ENCODE results near the gene PADI3. TPM values are rescaled to one million over a fixed set of nuclear protein-coding genes. Genes with fewer than 3 reads are reported as not detected.

The PADI3 gene
- total RNA-seq, 1 experiment from 2014 or later, result 2.5 TPM

DNA sequence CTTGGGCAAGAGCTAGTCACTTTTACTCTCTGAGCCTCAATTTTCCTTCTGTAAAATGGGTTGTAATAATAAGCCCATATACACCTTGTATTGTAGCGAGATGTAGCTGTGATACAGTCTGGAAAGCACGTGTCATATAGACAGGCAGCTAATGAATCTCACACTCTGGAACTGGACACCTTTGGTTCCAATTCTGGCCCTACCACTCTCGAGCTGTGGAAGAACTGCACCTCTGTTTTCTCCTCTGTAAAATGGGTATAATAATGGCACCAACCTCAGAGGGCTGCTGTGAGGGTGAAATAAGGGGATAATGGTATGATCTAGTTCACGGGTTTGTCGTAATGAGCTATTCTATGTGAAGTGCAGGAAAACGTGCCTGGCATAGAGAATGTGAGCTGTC, 58.4 kb downstream of the PADI3 start:
- peaks cover 7% of the 10 kb centered on the region for H3K27me3 Mint-ChIP-seq (ENCODE audit: low read depth)
- Histone ChIP-seq H3K23ac (ENCODE audit: insufficient read length, low read depth, low read length) (no peak overlapping the region), H3K9me3 (ENCODE audit: control insufficient read depth, low read depth, low read length) (peaks cover 7% of the 10 kb centered on the region), H3K27me3 (ENCODE audit: insufficient read depth, low read length) (no peaks in the 10 kb centered on the region), H3K23me2 (ENCODE audit: insufficient read length, low read depth, low read length, poor library complexity, severe bottlenecking) (no peaks in the 10 kb centered on the region), H3K79me2 (ENCODE audit: insufficient read depth, low read length) (no peaks in the 10 kb centered on the region), H2BK120ac (ENCODE audit: low read depth, low read length, poor library complexity, severe bottlenecking) (no peak overlapping the region), H3K4ac (ENCODE audit: low read depth, low read length) (no peak overlapping the region), H3K79me1 (ENCODE audit: insufficient read depth, low read depth, low read length, poor library complexity, severe bottlenecking) (no peaks in the 10 kb centered on the region), H4K20me1 (ENCODE audit: control insufficient read depth, insufficient read depth, insufficient read length) (no peaks in the 10 kb centered on the region), H4K5ac (ENCODE audit: insufficient read length, low read depth, low read length) (no peak overlapping the region), H2AFZ (ENCODE audit: low read length) (no peak overlapping the region), H3K4me1 (ENCODE audit: insufficient read depth, low read length) (peaks cover 3% of the 10 kb centered on the region; the same call in 1 of the 2 replicates), H4K8ac (replicated peaks; ENCODE audit: insufficient read length, low read depth, low read length) (no peak overlapping the region), H2BK12ac (ENCODE audit: insufficient read length, low read depth, low read length) (no peak overlapping the region), H2BK20ac (ENCODE audit: low read depth, low read length, poor library complexity, severe bottlenecking) (no peak overlapping the region), H3K56ac (ENCODE audit: insufficient read length, low read depth, low read length) (no peak overlapping the region), H3K9ac (ENCODE audit: extremely low read depth, insufficient read length, low read length) (no peak overlapping the region), H3K4me2 (ENCODE audit: insufficient read depth, insufficient read length, low read length) (no peak overlapping the region), H3K18ac (ENCODE audit: insufficient read length, low read depth, low read length) (no peak overlapping the region), H3K27ac (ENCODE audit: insufficient read length, low read depth, low read length) (no peak overlapping the region), H4K91ac (ENCODE audit: insufficient read length, low read depth, low read length) (no peak overlapping the region), H2AK5ac (ENCODE audit: insufficient read length, low read length) (no peak overlapping the region), H3T11ph (ENCODE audit: low read length) (no peak overlapping the region), H3K14ac (ENCODE audit: insufficient read depth, low read length) (no peak overlapping the region), H2BK15ac (ENCODE audit: low read depth, low read length) (no peak overlapping the region), H2BK5ac (ENCODE audit: insufficient read length, low read length) (no peak overlapping the region)
- DNase-seq, result no peak
- WGBS (ENCODE audit: extremely low coverage, insufficient read length, low lambda C conversion rate), result no CpG with 5 or more reads among the region's 6 CpGs
- peaks cover 41 to 48% of the 10 kb centered on the region in 2 experiments for H3K4me1 Mint-ChIP-seq
- H3K36me3 Mint-ChIP-seq (ENCODE audit: insufficient read depth in 1 of 3, low read depth in 3 of 3), result peaks cover under 1 to 5% (median 4%) of the 10 kb centered on the region in 3 experiments; a peak in 5 of 7 replicates
- peak overlapping the region in 1 of 3 experiments; percentile 61; a peak in 1 of 7 replicates for H3K27ac Mint-ChIP-seq
- TF ChIP-seq, protein P1, sequence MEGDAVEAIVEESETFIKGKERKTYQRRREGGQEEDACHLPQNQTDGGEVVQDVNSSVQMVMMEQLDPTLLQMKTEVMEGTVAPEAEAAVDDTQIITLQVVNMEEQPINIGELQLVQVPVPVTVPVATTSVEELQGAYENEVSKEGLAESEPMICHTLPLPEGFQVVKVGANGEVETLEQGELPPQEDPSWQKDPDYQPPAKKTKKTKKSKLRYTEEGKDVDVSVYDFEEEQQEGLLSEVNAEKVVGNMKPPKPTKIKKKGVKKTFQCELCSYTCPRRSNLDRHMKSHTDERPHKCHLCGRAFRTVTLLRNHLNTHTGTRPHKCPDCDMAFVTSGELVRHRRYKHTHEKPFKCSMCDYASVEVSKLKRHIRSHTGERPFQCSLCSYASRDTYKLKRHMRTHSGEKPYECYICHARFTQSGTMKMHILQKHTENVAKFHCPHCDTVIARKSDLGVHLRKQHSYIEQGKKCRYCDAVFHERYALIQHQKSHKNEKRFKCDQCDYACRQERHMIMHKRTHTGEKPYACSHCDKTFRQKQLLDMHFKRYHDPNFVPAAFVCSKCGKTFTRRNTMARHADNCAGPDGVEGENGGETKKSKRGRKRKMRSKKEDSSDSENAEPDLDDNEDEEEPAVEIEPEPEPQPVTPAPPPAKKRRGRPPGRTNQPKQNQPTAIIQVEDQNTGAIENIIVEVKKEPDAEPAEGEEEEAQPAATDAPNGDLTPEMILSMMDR (conservative IDR thresholded peaks at IDR 0.05), result no peak
- no peak overlapping the region for H3K4me3 Mint-ChIP-seq
- peaks cover 3 to 4% of the 10 kb centered on the region in 2 experiments for H3K9me3 Mint-ChIP-seq

All from H9 (cell line).